GM19023 (cell line): ENCODE data around the gene GPSM1.
"Not testable (repeated sequence)": the region's sequence is repeated elsewhere in the genome, so short reads cannot be mapped to it uniquely, and the experiment has no call there.

ENCODE experiments used
- ATAC-seq: cut with Tn5 transposase; IDR thresholded peaks from one replicate; pipeline ENCODE4 v1.9.1; 2021; ENCODE audit warnings: mild to moderate bottlenecking, moderate library complexity; ENCODE audit not compliant: unreplicated experiment

Gene GPSM1

GRCh38 chr9:136343121-136343883, 16.0 kb downstream of the GPSM1 start:
- no peak for ATAC-seq

DNA sequence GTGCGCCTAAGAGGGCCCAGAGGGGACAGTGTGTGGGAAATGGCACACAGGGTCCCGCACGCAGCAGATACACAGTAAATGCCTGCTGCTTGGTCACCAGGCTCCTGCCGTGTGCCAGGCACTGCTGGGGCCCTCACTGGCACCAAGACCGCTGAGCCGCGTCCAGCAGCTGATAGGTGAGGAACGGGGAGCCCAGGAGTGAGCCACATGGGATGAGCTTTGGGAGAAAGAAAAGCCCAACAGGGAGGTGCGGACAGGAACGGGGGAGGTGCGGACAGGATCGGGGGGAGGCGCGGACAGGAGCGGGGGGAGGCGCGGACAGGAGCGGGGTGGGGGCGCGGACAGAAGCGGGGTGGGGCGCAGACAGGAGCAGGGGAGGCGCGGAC, 16.5 kb downstream of the GPSM1 start:
- ATAC-seq: no peak

- ATAC-seq: no peak
Observed at GRCh38 chr9:136344544-136345280, 17.4 kb downstream of the GPSM1 start.

DNA sequence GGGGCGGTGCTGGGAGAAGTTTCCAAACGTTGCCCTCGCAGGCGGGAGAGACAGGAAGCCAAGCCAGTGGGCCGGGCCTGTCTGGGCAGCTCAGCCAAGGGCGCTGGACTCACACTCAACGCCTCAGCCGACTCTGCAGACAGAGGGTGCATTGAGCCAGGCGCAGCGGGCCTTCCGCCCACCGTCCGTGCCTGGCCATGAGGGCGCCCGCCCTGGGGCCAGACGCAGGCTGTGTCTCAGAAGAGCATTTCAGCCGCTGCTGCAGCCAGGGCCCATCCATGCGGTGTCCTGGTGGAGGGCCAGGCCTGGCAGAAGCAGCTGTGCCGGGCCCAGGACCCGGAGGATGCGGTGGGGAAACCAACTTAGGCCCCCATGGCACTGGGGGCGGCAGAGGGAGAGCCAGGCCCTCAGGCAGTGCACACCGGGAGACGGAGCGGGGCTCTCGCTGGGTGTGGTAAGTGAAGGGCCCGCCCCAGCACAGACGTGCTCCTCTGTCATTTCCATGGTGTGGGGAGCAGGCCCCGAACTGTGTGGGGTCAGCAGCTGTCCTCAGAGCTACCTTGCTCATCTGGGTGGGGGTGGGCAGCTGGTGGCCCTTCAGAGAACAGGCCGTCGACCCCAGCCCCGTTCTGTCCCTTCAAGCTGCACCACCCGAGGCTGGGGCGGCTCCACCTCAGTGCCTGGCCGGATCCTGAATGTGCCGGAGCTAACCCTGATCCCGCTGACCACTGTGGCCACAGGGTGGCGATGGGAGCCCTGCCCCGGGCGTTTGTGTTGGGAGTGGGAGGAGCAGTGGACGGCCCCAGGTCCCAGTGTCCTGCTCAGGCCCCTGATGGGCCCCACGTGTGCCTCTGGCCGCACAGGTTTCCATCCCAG, 18.2 kb downstream of the GPSM1 start:
- ATAC-seq: no peak

DNA sequence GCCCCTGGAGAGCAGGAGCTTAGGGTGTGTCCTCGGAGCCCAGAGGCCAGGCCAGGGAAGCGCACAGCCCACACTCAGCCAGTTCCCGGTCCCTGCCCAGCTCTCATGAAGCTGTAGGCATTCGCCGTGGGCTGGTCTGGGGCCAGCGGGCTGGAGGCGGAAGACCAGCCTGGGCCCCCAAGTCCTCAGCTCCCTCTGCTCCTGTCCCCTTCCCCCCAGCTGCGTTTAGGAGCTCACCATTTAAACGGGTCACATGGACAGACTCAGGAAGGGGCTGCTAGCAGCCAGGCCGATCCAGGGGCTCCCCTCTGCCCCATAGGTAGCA, 18.8 kb downstream of the GPSM1 start:
- no peak for ATAC-seq

DNA sequence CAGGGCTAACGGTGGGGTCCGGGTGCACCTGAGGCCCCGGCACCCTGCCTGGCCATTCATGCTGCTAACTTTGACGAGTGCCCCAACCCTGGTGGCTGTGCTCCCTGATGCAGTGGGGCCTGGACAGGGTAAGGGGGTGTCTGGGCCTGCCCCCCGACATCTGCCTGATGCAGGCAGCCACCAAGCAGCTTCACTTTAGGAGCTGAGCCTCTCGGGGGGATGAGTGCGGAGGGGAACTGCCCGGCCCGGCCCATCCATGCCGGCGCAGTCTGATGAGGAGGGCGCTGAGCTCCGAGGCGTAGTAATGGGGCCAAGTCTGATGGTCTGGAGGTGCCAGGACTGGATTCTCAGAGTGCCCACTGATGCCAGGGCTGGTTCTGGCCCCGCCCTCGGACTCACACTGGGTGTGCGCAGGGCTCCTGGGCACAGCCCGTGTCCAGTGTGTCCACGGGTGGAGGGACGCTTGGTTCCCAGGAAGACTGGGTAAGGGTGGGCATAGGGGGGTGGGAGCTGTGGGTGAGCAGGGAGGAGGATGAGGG, 19.7 kb downstream of the GPSM1 start:
- ATAC-seq: no peak

DNA sequence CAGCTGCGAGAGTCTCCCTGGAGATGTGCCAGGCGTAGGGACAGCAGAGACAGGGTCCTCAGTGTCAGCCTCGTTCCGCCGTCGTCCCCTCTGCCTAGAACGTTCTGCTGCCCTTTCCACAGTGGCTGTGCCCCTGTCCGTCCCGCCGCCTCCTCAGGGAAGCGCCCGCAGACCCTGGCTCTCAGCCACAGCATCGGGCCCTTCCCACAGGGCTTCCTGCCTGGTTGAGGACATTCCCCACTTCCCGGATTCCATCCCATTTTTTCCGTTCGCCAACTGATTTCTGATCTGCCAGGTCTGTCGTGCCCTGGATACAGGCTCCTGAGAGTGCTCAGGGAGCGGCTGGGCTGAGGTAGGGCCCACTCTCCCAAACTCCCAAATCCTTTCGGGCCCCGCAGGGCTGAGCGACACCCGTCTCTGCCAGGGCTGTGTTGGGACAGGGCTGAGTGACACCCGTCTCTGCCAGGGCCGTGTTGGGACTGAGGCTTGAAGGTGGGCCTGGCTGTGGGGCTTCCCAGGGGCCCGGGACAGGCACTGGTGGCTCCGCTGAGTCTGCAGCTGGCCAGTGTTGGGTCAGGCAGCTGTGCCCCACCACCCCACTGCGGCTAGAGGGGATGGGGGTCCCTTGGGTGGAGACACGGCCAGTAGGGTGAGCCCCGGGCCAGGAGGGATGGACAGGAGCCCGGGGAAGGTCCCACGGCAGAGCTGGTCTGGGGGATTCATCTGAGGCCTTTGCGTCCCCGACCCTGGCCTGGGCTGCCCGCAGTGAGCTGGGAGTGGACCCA, 20.3 kb downstream of the GPSM1 start:
- no peak for ATAC-seq

DNA sequence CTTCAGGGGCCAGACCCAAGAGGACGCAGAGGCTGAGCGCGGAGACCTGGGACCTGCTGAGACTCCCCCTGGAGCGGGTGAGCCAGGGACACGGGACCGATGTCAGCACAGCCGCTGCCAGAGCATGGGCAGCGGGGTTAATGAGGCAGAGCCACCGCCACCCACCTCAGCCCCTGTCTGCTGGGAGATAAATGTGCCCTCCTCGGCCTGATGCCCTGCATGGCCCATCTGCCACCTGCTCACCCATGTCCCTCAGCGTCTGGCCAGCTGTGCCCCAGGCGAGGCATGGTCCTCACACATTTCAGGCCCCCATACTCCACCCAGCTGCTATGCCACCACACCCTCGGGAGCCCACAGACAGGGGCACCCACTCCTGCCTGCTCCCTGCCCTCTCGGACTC, 21.4 kb downstream of the GPSM1 start:
- no peak for ATAC-seq

- no peak for ATAC-seq
Observed at GRCh38 chr9:136349546-136349945, 22.2 kb downstream of the GPSM1 start.

DNA sequence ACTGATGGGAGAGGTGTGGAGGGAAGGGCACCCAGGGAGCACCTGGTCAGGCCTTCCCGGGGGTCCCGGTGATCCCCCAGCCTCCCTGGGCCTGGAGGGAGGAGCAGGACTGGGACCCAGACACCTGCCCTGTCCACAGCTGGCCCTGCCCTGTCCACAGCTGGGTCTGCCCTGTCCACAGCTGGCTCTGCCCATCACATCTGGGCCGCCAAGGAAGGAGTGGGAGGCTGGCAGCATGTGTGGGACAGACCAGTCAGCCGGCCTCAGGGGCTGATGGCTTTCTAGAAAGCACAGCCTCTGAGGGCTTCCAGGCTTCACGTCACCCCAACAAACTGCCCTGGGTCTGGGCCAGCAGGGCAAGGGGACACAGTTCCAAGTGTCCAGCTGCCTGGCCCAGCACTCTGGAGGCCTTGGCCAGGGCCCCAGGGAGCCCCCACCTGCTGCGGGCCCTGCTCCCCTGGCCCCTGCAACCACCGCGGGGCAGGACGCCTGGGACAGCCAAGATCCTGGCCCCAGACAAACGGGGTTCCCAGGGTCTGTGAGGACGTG, 24.0 kb downstream of the GPSM1 start:
- ATAC-seq: no peak

DNA sequence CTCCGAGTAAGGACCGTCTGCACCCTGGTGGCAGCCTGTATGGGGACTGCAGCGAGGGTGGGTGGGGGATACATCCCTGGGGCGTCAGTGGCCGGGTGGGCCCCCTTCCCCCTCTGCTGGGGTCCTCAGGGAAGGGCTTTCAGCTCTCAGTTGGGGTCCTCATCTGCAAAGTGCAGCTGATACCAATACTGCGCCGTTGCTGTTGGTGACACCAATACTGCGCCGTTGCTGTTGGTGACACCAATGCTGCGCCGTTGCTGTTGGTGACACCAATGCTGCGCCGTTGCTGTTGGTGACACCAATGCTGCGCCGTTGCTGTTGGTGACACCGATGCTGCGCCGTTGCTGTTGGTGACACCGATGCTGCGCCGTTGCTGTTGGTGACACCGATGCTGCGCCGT, 24.5 kb downstream of the GPSM1 start:
- not testable (repeated sequence) for ATAC-seq

DNA sequence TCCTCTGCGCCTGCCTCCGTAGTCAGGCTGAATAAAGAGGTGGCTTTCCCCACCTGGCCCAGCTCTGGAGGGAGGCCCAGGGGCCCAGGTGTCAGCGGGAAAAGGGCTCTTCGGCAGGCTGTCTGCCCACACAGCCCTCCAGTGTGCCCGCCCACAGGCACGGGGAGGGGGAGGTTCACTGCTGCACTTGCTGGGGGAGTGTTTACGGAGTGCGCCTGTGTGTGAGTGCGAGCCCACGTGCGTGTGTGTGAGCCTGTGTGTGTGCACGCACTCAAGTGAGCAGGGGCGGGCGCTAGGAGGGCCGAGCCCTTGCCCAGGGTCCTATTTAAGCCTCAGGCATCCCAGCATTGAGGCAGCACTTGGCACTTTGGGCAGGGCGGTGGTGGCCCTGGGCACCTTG, 25.3 kb downstream of the GPSM1 start:
- ATAC-seq: no peak

DNA sequence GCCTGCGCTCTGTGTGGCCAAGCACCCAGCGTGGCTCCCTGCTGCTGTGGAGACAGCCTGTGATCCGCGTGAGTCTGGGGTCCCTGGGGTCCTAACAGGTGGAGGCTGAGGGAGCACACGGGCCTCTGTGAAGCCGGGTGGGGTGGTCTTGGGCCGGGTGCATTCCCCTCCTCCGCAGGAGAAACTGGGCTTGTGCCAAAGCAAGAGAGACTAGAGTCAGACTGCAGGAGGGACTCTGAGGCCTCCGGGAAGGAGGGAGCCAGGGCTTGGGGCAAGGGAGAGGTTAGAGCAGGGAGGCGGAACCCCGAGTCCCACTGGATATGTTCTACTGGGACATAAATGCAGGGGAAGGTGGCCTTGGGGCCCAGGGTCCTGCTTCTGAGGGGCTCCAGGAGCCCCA, 25.7 kb downstream of the GPSM1 start:
- ATAC-seq: no peak

DNA sequence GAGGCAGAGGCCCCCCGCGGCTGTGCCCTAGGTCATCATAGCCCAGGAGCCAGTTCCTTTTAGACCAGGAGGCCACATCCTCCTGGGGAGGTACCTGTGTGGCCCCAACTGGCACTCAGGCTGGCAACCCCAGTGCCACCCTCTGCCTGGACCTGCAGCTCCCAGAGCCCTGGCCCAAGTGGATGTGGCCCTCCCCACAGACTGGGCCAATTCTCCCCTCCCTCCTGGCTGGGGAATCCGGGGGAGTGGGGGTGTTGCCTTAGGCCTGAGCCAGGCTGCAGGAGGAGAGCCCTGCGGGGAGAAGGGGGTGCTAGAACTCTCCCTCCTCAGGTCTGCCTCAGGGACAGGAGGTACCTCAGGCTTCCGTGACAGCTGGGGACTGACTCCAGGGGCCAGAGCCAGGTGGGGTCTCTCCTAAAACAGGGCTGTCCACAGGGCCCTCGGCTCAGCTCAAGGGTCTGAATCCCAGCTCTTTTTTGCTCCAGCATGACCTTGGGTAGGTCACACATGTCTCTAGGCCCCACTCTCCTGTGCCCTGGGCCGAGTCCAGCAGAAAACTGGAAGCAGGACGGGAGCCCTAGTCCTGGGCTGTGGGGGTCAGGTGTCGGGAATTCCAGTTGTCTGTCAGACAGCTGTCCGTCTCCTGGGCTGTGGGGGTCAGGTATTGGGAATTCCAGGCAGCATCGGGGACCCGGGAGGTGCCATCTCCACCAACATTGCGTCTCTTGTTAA, 26.6 kb downstream of the GPSM1 start:
- ATAC-seq: no peak

DNA sequence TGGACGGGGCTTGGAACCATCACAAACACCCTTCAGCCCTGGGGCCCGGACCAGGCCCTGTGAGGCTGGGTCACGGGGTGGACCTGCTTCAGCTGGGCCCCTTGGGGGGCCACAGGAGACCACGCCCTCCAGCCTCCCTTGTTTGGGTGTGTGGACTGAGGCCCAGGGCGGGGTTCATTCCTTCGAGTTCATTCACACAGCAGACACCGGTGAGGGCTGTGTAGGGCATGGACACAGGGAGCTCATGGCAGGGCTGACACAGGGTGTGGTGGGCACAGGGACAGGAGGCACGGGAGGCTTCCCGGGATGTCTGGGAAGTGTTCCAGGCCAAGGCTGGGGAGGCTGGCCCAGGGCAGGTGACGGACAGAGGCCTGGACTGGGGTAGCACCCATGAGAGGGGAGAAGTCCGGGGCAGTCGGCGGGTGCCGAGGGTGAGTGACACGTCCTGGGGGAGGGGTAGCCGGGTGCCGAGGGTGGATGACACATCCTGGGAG, 27.3 kb downstream of the GPSM1 start:
- ATAC-seq: no peak

DNA sequence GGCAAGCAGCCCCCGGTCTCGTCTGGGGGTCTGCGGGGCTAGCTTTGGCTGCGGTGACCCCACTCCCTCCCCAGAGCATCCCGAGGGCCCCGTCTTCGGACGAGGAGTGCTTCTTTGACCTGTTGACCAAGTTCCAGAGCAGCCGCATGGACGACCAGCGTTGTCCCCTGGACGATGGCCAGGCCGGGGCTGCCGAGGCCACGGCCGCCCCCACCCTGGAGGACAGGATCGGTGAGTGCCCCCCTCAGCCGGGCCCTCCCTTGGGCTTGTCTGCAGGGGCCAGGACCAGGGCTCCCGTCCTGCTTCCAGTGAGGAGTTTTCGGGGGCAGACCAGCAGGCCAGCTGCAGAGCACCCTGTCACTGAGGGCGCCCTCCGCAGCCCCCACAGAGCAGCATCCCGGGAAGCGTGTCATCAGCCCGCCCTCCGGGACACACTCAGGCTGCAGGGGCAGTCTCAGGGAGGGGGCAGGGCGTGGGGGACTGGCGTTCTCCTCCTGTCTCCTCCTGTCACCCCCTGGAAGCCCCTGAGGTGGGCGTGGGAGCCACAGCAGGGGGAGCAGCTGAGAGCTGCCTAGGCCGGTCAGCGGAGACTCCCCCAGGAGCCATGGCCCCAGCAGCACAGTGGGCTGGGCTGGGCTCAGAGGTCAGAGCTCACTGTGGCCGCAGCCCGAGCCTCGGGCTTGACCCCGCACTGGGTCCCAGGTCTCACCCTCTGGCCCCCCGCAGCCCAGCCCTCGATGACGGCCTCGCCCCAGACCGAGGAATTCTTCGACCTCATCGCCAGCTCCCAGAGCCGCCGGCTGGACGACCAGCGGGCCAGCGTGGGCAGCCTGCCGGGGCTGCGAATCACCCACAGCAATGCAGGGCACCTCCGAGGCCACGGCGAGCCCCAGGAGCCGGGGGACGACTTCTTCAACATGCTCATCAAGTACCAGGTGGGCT, 28.5 kb downstream of the GPSM1 start:
- no peak for ATAC-seq

- no peak for ATAC-seq
Observed at GRCh38 chr9:136357202-136357725, 29.9 kb downstream of the GPSM1 start.

DNA sequence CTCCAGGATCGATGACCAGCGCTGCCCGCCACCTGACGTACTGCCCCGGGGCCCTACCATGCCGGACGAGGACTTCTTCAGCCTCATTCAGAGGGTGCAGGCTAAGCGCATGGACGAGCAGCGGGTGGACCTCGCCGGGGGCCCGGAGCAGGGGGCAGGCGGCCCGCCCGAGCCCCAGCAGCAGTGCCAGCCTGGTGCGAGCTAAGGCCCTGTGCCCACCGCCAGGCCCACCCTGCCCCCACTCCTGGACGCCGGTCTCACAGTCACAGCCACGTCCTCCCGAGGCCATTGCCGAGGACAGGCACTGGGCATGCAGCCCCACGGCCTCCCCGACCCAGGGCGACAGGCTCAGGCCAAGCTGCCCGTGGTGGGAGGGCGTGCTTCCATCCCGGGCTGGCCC, 30.7 kb downstream of the GPSM1 start:
- no peak for ATAC-seq
